GM23338 (cell line): Measurements from ENCODE around the gene KCNJ4.
A peak's percentile ranks its signal among the peaks of the same experiment; 100 is the strongest.

Source experiments
- CTCF ChIP-seq, 2 experiments: fragments of 200-600 bp in 1 of 2; sonication (generic) in 1 of 2; conservative IDR thresholded peaks; 2 replicates each; pipeline versions ENCODE4 v1.5.1 to v1.6.1; 2016 to 2017; ENCODE audit warnings: antibody characterized with exemption in 2 of 2, low read depth in 2 of 2, mild to moderate bottlenecking in 2 of 2, moderate library complexity in 1 of 2
- EZH2 ChIP-seq: fragments of 200-600 bp; sonication (generic); IDR thresholded peaks from one replicate; pipeline ENCODE4 v1.8.0; 2017; ENCODE audit warnings: antibody characterized with exemption, mild to moderate bottlenecking, low read depth; ENCODE audit not compliant: unreplicated experiment
- POLR2AphosphoS5 ChIP-seq: IDR thresholded peaks from 2 replicates; pipeline ENCODE4 v1.6.1; 2016; ENCODE audit warnings: antibody characterized with exemption, low read depth

- TF ChIP-seq CTCF (conservative IDR thresholded peaks at IDR 0.05; ENCODE audit: low read depth in 2 of 2) (no peak; a peak in 1 of 4 replicates), EZH2 (no peak), POLR2AphosphoS5 (peak; percentile 63)
These were observed 56.2 kb downstream of the KCNJ4 start for GRCh38 chr22:38398609-38399461.
